ENCODE results near the gene TADA2A.

TADA2A gene

GRCh38 chr17:37410357-37410756 lies 3.7 kb downstream of the TADA2A start:
- POLR2A ChIA-PET (ENCODE audit: low non-redundant PET): no interaction called here
- H3K27ac ChIP-seq: peak overlapping the region; percentile 18
- no peak for DNase-seq (ENCODE audit: low spot score)
- no peak for TF ChIP-seq CTCF (conservative IDR thresholded peaks at IDR 0.05; ENCODE audit: low read depth)
- CTCF ChIA-PET: no interaction called here

- peak; percentile 28; the same call in 1 of the 2 replicates for TF ChIP-seq CTCF (conservative IDR thresholded peaks at IDR 0.05; ENCODE audit: low read depth)
- DNase-seq (ENCODE audit: low spot score): no peak
- CTCF ChIA-PET: interaction anchor here (0.6 kb wide), 2 partner anchors 39 to 402 kb away, joined by 4 to 5 read pairs; no protein-coding TSS in a partner anchor
- no peak overlapping the region for H3K27ac ChIP-seq
- POLR2A ChIA-PET (ENCODE audit: low non-redundant PET): no interaction called here
Observed at GRCh38 chr17:37413875-37414519, 7.3 kb downstream of the TADA2A start.

GRCh38 chr17:37417852-37418251 lies 11.2 kb downstream of the TADA2A start:
- no peak for TF ChIP-seq CTCF (conservative IDR thresholded peaks at IDR 0.05; ENCODE audit: low read depth)
- H3K27ac ChIP-seq: no peak overlapping the region
- CTCF ChIA-PET: no interaction called here
- POLR2A ChIA-PET (ENCODE audit: low non-redundant PET): no interaction called here
- DNase-seq (ENCODE audit: low spot score): no peak

- CTCF ChIA-PET: no interaction called here
- POLR2A ChIA-PET (ENCODE audit: low non-redundant PET): no interaction called here
Observed at GRCh38 chr17:37422971-37423625, 16.4 kb downstream of the TADA2A start.

GRCh38 chr17:37425268-37425667 lies 18.6 kb downstream of the TADA2A start:
- no peak for TF ChIP-seq CTCF (conservative IDR thresholded peaks at IDR 0.05; ENCODE audit: low read depth)
- no peak overlapping the region for H3K27ac ChIP-seq
- DNase-seq (ENCODE audit: low spot score): no peak
- ChIA-PET POLR2A (ENCODE audit: low non-redundant PET) (no interaction called here), CTCF (no interaction called here)

More at GRCh38 chr17:37422971-37423625, 16.4 kb downstream of the TADA2A start:
- TF ChIP-seq CTCF (conservative IDR thresholded peaks at IDR 0.05; ENCODE audit: low read depth): no peak
- no peak for DNase-seq (ENCODE audit: low spot score)
- no peak overlapping the region for H3K27ac ChIP-seq

GRCh38 chr17:37429039-37429438 lies 22.4 kb downstream of the TADA2A start:
- TF ChIP-seq CTCF (conservative IDR thresholded peaks at IDR 0.05; ENCODE audit: low read depth): no peak
- CTCF ChIA-PET: interaction anchor here (0.7 to 1.0 kb wide), 2 partner anchors 13 to 42 kb away, joined by 3 to 4 read pairs; no protein-coding TSS in a partner anchor
- DNase-seq (ENCODE audit: low spot score): no peak
- H3K27ac ChIP-seq: peak overlapping the region; percentile 81
- POLR2A ChIA-PET (ENCODE audit: low non-redundant PET): no interaction called here
